GM18508 (cell line): ENCODE results near the gene CHRDL2.
"Not testable (repeated sequence)": the region's sequence is repeated elsewhere in the genome, so short reads cannot be mapped to it uniquely, and the experiment has no call there.

Experiments
- ATAC-seq: cut with Tn5 transposase; IDR thresholded peaks from one replicate; pipeline ENCODE4 v1.9.1; 2021; ENCODE audit warnings: moderate number of reproducible peaks; ENCODE audit not compliant: insufficient read depth, unreplicated experiment

Gene CHRDL2

GRCh38 chr11:74673693-74674360, 57.4 kb downstream of the CHRDL2 start:
- no peak for ATAC-seq

GRCh38 chr11:74672956-74673692, 58.1 kb downstream of the CHRDL2 start:
- no peak for ATAC-seq

- no peak for ATAC-seq
Measured at GRCh38 chr11:74672332-74672955, 58.8 kb downstream of the CHRDL2 start.

- ATAC-seq, result no peak
Measured at GRCh38 chr11:74671520-74672196, 59.6 kb downstream of the CHRDL2 start.

GRCh38 chr11:74670171-74670570, 61.1 kb downstream of the CHRDL2 start:
- ATAC-seq, result no peak

GRCh38 chr11:74669211-74670160, 61.7 kb downstream of the CHRDL2 start:
- ATAC-seq, result no peak

GRCh38 chr11:74663315-74663714, 67.9 kb downstream of the CHRDL2 start:
- no peak for ATAC-seq

GRCh38 chr11:74662487-74663103, 68.6 kb downstream of the CHRDL2 start:
- ATAC-seq, result no peak

GRCh38 chr11:74659124-74659523, 72.1 kb downstream of the CHRDL2 start:
- ATAC-seq, result not testable (repeated sequence)

- ATAC-seq, result no peak
Measured at GRCh38 chr11:74654976-74655375, 76.2 kb downstream of the CHRDL2 start.

GRCh38 chr11:74650498-74650897, 80.7 kb downstream of the CHRDL2 start:
- ATAC-seq, result no peak

GRCh38 chr11:74648894-74649293, 82.3 kb downstream of the CHRDL2 start:
- ATAC-seq, result no peak

GRCh38 chr11:74647831-74648230, 83.4 kb downstream of the CHRDL2 start:
- ATAC-seq, result no peak

GRCh38 chr11:74647404-74647803, 83.8 kb downstream of the CHRDL2 start:
- ATAC-seq, result no peak

- ATAC-seq, result no peak
Measured at GRCh38 chr11:74646954-74647353, 84.3 kb downstream of the CHRDL2 start.
